Memory B cell (primary cell): ENCODE data around the gene PWWP2B.

ENCODE experiments used
- ATAC-seq: fragments of 150-1000 bp; cut with Tn5 transposase; 2 replicates; pipeline ENCODE4 v1.10.0; 2021; ENCODE audit warnings: low read depth, mild to moderate bottlenecking, moderate library complexity
- DNase-seq, 2 donors: peaks; one replicate each; pipeline ENCODE4 v3.0.0; 2022; ENCODE audit warnings: low spot score in 2 of 2
- H3K27ac Mint-ChIP-seq: one replicate; pipeline ENCODE4 v1.8.0; 2022; ENCODE audit warnings: mild to moderate bottlenecking, moderate library complexity, mixed read lengths
- H3K27me3 Mint-ChIP-seq: one replicate; pipeline ENCODE4 v1.8.0; 2022; ENCODE audit warnings: mixed read lengths
- H3K36me3 Mint-ChIP-seq: one replicate; pipeline ENCODE4 v1.8.0; 2022; ENCODE audit warnings: mild to moderate bottlenecking, mixed read lengths
- H3K4me1 Mint-ChIP-seq: one replicate; pipeline ENCODE4 v1.8.0; 2022; ENCODE audit warnings: mixed read lengths
- H3K4me3 Mint-ChIP-seq: one replicate; pipeline ENCODE4 v1.8.0; 2022; ENCODE audit warnings: mild to moderate bottlenecking, moderate library complexity, mixed read lengths
- H3K9me3 Mint-ChIP-seq: one replicate; pipeline ENCODE4 v1.8.0; 2022; ENCODE audit warnings: mixed read lengths

The PWWP2B gene

DNA sequence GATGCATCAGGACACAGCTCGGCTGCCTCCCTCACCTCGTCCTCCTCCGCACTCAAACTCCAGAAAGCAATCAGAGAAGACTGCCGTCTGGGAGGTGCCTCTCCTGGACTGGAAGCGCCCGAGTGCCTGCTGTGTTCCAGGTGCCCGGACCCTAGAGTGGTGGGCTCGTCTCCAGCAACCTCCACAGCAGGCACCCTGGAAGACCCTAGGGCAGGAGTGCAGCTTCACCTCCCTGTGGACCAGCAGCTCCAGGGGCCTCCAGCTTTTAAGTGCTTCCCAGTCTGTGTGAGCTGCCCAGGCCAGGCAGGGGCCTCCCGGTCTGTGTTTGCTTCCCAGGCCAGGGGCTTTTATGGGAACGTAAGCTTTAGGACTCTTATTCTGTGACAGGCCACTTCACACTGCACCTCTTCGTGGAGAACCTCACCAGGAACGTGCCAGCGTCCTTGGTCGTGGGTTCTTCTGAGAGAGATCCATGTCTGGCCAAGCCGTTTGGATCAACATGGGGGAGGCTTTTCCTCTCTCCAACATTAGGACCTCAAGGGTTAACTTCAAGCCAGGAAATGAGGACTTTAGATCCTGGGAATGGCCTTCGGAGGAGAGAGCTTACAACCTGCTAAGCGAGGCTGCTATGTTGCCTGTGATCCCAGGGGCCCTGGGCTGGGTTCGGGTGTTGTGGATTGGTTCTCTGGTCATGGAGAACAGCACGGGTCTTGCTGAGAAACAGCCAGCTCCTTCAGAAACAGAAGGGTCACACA, 5.9 kb upstream of the PWWP2B start:
- peaks cover 34% of the 10 kb centered on the region for H3K4me1 Mint-ChIP-seq

DNA sequence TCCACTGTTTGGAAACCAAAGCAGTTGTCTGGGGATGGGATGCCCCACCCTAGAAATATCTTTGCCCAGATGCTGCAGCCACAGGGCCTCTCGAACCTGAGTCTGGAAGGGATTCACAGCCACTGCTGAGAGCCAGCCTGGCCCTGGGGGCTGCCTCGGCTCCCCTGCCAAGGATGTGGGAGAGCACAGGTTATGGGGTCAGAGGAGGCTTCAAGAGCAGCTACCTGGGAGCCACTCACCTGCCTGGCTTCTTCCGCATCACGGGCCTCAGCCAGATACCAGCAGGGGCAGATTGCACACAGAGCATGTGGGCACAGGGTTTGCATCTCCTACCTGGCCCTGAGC, 5.4 kb upstream of the PWWP2B start:
- no peak for ATAC-seq
- H3K27ac Mint-ChIP-seq, result peak overlapping the region; percentile 81

More for the DNA sequence above, 5.9 kb upstream of the PWWP2B start:
- no peak for DNase-seq
- Mint-ChIP-seq H3K9me3 (peaks cover 7% of the 10 kb centered on the region), H3K27me3 (no peaks in the 10 kb centered on the region), H3K4me3 (no peak overlapping the region), H3K27ac (peak overlapping the region; percentile 35), H3K36me3 (peaks cover 7% of the 10 kb centered on the region)
- no peak for ATAC-seq

GRCh38 chr10:132392184-132392800, 4.7 kb upstream of the PWWP2B start:
- DNase-seq, result no peak
- Mint-ChIP-seq H3K9me3 (peaks cover 7% of the 10 kb centered on the region), H3K27ac (peak overlapping the region; percentile 81)

More for the DNA sequence above, 5.4 kb upstream of the PWWP2B start:
- peaks cover 34% of the 10 kb centered on the region for H3K4me1 Mint-ChIP-seq
- no peaks in the 10 kb centered on the region for H3K27me3 Mint-ChIP-seq
- H3K9me3 Mint-ChIP-seq, result peaks cover 7% of the 10 kb centered on the region
- peaks cover 7% of the 10 kb centered on the region for H3K36me3 Mint-ChIP-seq
- DNase-seq, result no peak
- H3K4me3 Mint-ChIP-seq, result no peak overlapping the region

DNA sequence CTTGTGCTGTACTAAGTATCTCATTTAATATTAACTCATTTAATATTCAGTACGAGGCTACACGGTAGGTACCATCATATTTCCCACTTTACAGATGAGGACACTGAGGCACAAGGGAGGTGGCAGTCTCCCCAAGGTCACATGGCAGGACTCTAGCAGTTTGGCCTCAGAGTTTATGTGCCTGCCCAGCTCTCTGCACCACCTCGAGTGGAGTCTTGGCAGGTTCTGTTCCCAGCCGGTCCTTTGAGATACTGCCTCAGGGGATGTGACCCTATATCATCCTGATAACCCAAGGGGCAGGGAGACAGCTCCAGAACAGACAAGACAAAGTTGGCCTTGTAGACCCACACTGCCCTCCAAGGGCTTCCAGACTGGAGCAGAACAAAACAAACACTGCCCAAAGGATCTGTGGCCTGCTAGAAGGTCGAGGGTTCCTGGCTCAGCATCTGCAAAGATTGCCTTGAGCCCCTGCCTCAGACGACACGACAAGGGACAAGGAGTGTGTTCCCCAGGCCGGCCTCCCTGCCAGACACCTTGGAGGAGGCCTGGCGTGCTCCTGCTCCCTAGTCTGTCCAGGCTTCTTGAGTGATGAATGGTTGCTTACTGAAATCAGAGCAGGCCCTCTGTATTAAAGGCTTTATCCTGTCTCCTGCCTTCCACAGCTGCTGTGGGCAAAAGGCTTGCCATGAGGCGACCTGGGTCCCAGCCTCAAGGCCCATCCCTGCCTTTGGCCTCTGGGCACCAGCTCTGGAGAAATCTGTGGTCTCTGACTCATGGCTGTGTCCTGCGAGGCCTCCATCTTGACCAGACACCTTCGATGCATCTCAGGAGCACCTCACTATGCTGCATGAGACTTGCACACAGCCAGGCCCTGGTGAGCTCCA, 3.9 kb upstream of the PWWP2B start:
- Mint-ChIP-seq H3K4me1 (peaks cover 32% of the 10 kb centered on the region), H3K36me3 (peaks cover 7% of the 10 kb centered on the region), H3K27me3 (no peaks in the 10 kb centered on the region), H3K9me3 (peaks cover 7% of the 10 kb centered on the region), H3K4me3 (no peak overlapping the region), H3K27ac (peak overlapping the region; percentile 81)
- ATAC-seq, result no peak
- no peak for DNase-seq

More at GRCh38 chr10:132392184-132392800, 4.7 kb upstream of the PWWP2B start:
- Mint-ChIP-seq H3K36me3 (peaks cover 7% of the 10 kb centered on the region), H3K27me3 (no peaks in the 10 kb centered on the region), H3K4me3 (no peak overlapping the region), H3K4me1 (peaks cover 34% of the 10 kb centered on the region)
- ATAC-seq, result no peak

GRCh38 chr10:132393695-132394181, 3.3 kb upstream of the PWWP2B start:
- ATAC-seq (no peak), DNase-seq (no peak)
- Mint-ChIP-seq H3K4me3 (no peak overlapping the region), H3K4me1 (peaks cover 34% of the 10 kb centered on the region), H3K9me3 (peaks cover 7% of the 10 kb centered on the region), H3K27me3 (no peaks in the 10 kb centered on the region), H3K36me3 (peaks cover 7% of the 10 kb centered on the region), H3K27ac (peak overlapping the region; percentile 79)

- Mint-ChIP-seq H3K4me1 (peaks cover 37% of the 10 kb centered on the region), H3K36me3 (peaks cover 7% of the 10 kb centered on the region)
- ATAC-seq, result no peak
These were observed 2.7 kb upstream of the PWWP2B start for GRCh38 chr10:132394201-132394811.

GRCh38 chr10:132394936-132395703, 1.9 kb upstream of the PWWP2B start:
- DNase-seq (no peak), ATAC-seq (no peak)
- Mint-ChIP-seq H3K9me3 (peaks cover 7% of the 10 kb centered on the region), H3K4me3 (peak overlapping the region; percentile 79), H3K36me3 (peaks cover 7% of the 10 kb centered on the region), H3K27me3 (no peaks in the 10 kb centered on the region), H3K4me1 (peaks cover 43% of the 10 kb centered on the region), H3K27ac (peak overlapping the region; percentile 79)

More at GRCh38 chr10:132394201-132394811, 2.7 kb upstream of the PWWP2B start:
- no peak for DNase-seq
- Mint-ChIP-seq H3K27ac (peak overlapping the region; percentile 79), H3K4me3 (peak overlapping the region; percentile 79), H3K27me3 (no peaks in the 10 kb centered on the region), H3K9me3 (peaks cover 7% of the 10 kb centered on the region)

DNA sequence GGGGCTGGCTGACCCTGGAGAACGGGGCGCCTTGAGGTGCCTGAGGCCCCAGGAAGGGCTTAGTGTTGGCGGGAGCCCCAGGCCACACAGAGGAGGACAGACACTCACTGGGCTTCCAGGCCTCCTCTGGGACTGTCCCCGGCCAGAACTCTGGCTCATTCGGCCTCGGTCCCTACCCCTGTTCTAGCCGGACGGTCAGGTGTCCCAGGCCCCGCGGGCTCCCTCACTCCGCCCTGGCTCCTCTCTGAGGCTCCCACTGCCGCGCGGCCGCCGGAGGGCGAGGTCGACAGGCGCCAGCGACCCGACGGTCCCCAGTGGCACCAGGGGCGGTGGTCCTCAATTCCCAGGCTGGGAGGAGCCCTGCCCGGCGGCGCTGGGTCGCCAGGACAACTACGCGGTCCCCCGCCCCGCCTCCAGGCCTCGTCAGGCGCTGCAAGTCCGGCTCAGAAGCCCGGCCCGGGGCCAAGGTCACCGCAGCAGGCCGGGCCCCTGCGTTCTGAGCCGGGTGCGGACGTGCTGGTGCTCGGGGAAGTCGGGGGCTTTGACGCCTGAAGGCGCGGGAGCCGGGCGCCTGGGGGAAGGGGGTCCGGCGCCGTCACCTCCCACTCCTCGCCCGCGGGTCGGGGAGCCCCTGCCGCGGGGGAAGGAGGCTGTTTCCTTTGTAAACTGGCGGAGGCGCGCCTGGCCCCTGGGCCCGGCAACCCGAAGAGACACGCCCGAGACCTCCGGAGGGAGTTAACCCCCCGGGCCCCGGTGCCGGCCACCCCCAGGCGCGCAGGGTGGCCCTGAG, 1.1 kb upstream of the PWWP2B start:
- H3K27ac Mint-ChIP-seq, result peak overlapping the region; percentile 79

GRCh38 chr10:132396494-132397035, 435 bp upstream of the PWWP2B start:
- DNase-seq, result peak in 1 of 2 donors; percentile 76
- H3K27ac Mint-ChIP-seq, result peak overlapping the region; percentile 79
- peak overlapping the region; percentile 60 for H3K4me3 Mint-ChIP-seq
- H3K36me3 Mint-ChIP-seq, result peaks cover 7% of the 10 kb centered on the region
- no peaks in the 10 kb centered on the region for H3K27me3 Mint-ChIP-seq
- peak; percentile 67 for ATAC-seq
- peaks cover 7% of the 10 kb centered on the region for H3K9me3 Mint-ChIP-seq
- H3K4me1 Mint-ChIP-seq, result peaks cover 56% of the 10 kb centered on the region

More for the DNA sequence above, 1.1 kb upstream of the PWWP2B start:
- peaks cover 7% of the 10 kb centered on the region for H3K36me3 Mint-ChIP-seq
- ATAC-seq (peak; percentile 37), DNase-seq (peak; percentile 38 to 81)
- peak overlapping the region; percentile 79 for H3K4me3 Mint-ChIP-seq
- no peaks in the 10 kb centered on the region for H3K27me3 Mint-ChIP-seq
- H3K4me1 Mint-ChIP-seq, result peaks cover 50% of the 10 kb centered on the region
- peaks cover 7% of the 10 kb centered on the region for H3K9me3 Mint-ChIP-seq

DNA sequence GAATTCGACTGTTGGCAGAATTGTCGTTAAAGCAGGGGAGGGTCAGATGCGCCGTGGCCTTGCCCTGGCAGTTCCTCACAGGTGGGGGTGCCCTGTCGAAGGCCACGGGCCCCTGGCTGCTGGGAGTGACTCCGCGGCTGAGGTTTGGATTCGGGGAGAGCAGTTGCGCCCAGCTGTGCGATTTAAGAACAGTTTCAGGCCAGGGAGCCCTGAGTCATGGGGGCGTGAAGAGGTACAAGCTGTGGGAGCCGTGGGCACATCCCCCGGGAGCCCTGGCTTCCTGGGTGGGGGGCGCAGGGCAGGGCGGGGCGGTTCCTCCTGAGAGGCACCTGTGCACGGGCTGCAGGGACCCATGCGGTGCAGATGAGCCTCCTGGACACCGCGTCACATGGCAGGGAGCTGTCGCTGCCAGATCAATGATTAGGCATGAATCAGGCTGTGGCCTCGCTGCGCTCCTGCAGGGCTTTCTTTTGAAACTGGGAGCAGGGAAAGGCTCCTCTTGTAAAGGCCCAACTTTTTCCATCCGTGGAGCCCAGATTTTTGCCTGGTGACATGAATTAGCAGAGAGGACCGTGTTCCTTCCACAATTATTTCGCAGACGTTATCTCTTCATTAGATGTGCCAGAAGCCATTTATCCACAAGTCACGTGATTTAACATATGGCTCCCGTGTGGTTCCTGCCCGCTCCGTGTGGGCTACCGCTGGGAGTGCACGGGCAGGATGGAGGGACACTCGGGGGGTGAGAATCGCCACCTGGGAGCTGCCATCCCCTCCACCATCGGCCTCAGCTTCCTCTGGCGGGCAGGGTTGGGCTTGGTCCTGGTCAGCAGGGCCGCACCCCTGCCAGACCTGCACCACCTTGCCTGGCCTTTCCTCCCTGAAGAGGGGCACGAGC, 918 bp downstream of the PWWP2B start:
- no peaks in the 10 kb centered on the region for H3K9me3 Mint-ChIP-seq
- no peaks in the 10 kb centered on the region for H3K27me3 Mint-ChIP-seq
- H3K27ac Mint-ChIP-seq, result peak overlapping the region; percentile 89
- no peaks in the 10 kb centered on the region for H3K36me3 Mint-ChIP-seq
- peak; percentile 18 for ATAC-seq
- peak overlapping the region; percentile 92 for H3K4me3 Mint-ChIP-seq
- peaks cover 52% of the 10 kb centered on the region for H3K4me1 Mint-ChIP-seq
- peak in 1 of 2 donors; percentile 55 for DNase-seq

DNA sequence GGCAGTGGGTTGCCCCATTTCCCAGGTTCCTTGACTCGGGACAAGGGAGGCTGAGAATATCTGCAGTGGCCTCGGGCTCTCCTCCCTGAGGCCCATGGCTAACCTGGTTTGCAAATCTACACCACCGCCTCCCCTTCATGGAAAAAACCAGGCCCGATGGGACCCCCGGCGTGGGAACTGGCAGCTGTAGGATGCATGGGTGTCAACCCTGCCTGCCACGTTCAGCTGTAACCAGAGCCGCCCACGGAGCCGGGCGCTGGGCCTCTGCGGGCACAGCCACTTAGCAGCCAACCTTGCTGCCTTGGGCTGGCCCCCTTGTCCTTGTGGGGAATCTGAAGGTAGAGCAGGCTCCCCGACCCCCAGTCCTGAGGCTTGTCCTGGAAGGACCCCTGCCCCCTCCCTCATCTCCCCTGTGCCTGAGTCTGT, 1.6 kb downstream of the PWWP2B start:
- DNase-seq, result no peak
- Mint-ChIP-seq H3K9me3 (no peaks in the 10 kb centered on the region), H3K4me3 (peak overlapping the region; percentile 92), H3K4me1 (peaks cover 52% of the 10 kb centered on the region), H3K36me3 (peaks cover 2% of the 10 kb centered on the region), H3K27me3 (no peaks in the 10 kb centered on the region), H3K27ac (no peak overlapping the region)
- no peak for ATAC-seq
